A549 treated with ZK216348 at 1 μM for 4 hours (cell line): Measurements from ENCODE around the gene FBXL17. TPM values are rescaled to one million over a fixed set of nuclear protein-coding genes. Genes with fewer than 3 reads are reported as not detected.

Source experiments
- total RNA-seq: library from RNA; stranded (reverse); fragments of 200-300 nt; extraction: Qiagen RNA extraction; gene quantifications from 5 replicates; pipeline ENCODE4 v1.2.3, GENCODE V29; 2022; ENCODE audit warnings: low read depth

Gene FBXL17
- 4.3 to 9.2 TPM (median 6.6 TPM) in 5 replicates for total RNA-seq

GRCh38 chr5:108381954-108382783 is at the start of gene FBXL17:
Gene FBXL17 (minus strand): TSS chr5:108382098.

